ENCODE measurements around the gene TM9SF1.
A peak's percentile ranks its signal among the peaks of the same experiment; 100 is the strongest.

The TM9SF1 gene, protein sequence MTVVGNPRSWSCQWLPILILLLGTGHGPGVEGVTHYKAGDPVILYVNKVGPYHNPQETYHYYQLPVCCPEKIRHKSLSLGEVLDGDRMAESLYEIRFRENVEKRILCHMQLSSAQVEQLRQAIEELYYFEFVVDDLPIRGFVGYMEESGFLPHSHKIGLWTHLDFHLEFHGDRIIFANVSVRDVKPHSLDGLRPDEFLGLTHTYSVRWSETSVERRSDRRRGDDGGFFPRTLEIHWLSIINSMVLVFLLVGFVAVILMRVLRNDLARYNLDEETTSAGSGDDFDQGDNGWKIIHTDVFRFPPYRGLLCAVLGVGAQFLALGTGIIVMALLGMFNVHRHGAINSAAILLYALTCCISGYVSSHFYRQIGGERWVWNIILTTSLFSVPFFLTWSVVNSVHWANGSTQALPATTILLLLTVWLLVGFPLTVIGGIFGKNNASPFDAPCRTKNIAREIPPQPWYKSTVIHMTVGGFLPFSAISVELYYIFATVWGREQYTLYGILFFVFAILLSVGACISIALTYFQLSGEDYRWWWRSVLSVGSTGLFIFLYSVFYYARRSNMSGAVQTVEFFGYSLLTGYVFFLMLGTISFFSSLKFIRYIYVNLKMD

DNA sequence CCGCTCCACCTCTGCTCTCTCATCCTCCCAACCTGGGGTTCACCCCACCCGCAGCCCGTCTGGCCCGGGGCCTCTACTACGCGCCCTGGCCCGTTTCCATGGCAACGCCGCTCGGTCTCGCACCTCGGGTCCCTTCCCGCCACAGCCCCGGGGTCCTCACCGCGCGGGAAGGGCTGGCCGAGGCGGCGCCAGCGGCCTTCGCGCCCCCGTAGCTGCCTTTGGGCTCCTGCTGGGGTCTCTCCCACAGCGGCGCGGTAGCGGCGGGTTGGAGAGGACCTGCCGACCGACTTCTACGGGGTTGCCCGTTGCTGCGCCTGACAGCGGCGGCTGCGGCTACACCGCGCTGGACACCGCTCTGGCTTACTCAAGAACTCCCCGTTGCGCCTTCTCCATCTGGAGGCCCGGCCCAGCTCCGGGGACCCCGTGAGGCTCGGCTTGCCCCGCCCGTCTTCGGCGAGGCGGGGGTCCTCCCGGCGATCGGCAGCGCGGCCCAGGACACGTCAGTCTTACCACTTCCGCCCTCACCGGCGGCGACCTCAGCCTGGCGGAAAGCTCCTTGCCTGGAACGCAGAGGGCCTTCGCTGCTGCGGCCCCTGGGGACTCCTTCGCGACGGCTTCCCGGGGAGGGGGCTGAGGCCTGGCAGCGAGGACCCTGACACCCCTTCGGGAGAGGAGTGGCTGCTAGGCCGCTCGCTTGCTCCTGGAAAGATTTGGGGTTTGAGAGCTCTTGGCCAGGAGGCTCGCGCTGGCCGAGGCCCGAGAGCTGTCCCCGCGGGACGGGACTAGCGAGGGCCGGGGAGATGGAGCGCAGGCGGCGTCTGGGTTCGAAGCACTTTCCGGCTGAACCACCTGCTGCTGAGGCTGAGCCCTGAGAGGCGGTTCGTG is at the start of gene TM9SF1:
Gene TM9SF1 (minus strand): TSS at position 256 of the 885 bp plus-strand sequence. CDS start 422 bp downstream, outside the sequence.
- TF ChIP-seq ZFX (IDR thresholded peaks at IDR 0.05; ENCODE audit: borderline replicate concordance) (no peak), CTCF (IDR thresholded peaks at IDR 0.05) (no peak)
- H3K27ac ChIP-seq: peak within 1 kb of the TSS; percentile 92

DNA sequence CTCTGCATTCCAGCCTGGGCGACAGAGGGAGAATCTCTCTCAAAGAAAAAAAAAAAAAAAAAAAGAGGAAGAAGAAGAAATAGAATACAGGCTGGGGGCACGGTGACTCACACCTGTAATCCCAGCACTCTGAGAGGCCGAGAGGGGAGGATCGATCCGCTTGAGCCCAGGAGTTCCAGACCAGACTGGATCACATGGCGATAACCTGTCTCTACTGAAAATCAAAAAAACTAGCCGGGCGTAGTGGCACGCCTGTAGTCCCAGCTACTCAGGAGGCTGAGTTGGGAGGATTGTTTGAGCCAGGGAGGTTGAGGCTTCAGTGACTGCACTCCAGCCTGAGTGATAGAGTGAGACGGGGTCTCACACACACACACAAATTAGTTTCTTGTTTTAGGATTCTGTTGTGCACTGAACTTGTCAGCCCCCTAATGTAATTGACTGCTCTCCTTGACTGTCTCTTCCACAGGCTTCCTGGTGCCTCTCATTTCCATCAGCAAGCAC is 48.1 kb upstream of the TM9SF1 start:
- H3K27ac ChIP-seq: peak overlapping the region; percentile 97

DNA sequence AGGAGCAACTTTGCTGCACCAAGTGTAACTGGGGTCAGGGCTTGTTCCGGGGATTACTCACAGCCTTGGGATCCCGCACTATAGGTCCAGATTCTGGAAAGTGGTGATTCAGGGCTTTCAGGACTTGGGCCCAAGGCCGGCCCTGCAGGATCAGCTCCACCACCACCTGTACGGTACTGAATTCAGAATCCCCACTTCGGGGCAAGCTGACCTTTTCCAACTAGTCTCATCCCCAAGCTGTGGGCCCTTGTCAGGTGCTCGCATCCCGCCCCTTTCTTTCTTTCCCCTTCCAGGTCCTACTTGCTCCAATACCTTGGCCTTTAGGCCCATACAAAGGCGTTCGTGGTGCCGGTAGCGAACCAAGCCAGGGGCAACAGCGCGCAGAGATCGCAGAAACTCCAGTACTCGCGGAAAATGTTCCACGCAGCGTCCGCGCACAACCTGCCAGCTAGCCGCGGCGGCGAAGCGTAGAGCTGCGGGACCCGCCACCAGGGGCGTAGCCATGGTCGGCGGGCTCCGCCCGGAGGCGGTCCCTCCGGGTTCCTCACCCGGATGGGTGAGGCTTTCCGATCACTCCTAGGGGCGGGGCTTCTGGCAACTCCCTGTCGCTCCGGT is 46.7 kb upstream of the TM9SF1 start:
- TF ChIP-seq ZFX (IDR thresholded peaks at IDR 0.05; ENCODE audit: borderline replicate concordance): no peak
- peak overlapping the region; percentile 97 for H3K27ac ChIP-seq

More for the DNA sequence above, 48.1 kb upstream of the TM9SF1 start:
- TF ChIP-seq ZFX (IDR thresholded peaks at IDR 0.05; ENCODE audit: borderline replicate concordance): no peak
- TF ChIP-seq CTCF (IDR thresholded peaks at IDR 0.05): no peak

DNA sequence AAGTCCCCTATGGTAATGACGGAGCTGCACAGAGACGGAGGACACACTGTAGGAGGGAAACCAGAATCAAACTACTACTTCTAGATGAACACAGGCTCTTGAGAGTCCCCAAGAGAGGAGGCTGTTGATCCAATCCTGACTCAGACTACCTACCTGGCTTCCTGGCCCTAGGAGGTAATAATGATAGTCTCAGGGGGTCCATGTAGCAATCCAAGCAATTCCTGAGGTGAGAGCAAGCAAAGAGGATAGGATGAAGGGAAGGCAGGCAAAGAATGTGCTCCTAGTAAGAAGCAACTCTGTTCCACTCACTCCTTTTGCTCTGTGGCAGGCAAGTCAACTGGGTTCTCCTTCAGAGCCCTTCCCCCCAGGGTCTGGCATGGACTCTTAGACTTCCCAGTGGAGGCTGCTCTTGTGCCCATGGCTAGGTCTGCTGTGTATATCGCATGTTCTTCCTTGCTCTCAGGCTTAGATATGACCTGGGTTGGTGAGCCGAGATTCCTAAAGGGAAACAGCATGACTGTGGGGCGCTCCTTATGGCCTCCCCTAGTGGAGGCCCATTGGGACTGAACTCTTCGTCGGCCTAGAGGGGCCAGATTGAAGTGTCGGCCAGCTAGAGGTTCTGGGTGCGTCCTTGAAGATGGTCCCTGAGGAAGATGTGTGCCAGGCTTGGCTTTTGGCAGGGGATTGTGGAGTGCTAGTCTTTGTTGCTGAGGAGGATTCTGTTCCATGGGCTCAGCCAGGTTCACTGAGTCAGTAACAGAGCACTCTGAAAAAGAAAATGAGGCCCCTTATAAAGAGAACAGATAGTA is 45.1 kb upstream of the TM9SF1 start:
- no peak overlapping the region for H3K27ac ChIP-seq
- TF ChIP-seq CTCF (IDR thresholded peaks at IDR 0.05) (no peak), ZFX (IDR thresholded peaks at IDR 0.05; ENCODE audit: borderline replicate concordance) (no peak)

GRCh38 chr14:24238527-24239037 is 43.3 kb upstream of the TM9SF1 start:
- TF ChIP-seq ZFX (IDR thresholded peaks at IDR 0.05; ENCODE audit: borderline replicate concordance) (no peak), CTCF (IDR thresholded peaks at IDR 0.05) (no peak)

GRCh38 chr14:24238123-24238522 is 42.9 kb upstream of the TM9SF1 start:
- H3K27ac ChIP-seq: no peak overlapping the region
- TF ChIP-seq CTCF (IDR thresholded peaks at IDR 0.05) (no peak), ZFX (IDR thresholded peaks at IDR 0.05; ENCODE audit: borderline replicate concordance) (no peak)

More at GRCh38 chr14:24238527-24239037, 43.3 kb upstream of the TM9SF1 start:
- peak overlapping the region; percentile 17; the same call in 1 of the 2 replicates for H3K27ac ChIP-seq

All from 22Rv1 (cell line).